Measurements from ENCODE around the gene ANKS1B. TPM values are rescaled to one million over a fixed set of nuclear protein-coding genes. Genes with fewer than 3 reads are reported as not detected.
"Not testable (repeated sequence)": the region's sequence is repeated elsewhere in the genome, so short reads cannot be mapped to it uniquely, and the experiment has no call there.

Gene ANKS1B
- polyA plus RNA-seq, 3 donors = 3.9 to 5.2 (median 4.6) TPM

DNA sequence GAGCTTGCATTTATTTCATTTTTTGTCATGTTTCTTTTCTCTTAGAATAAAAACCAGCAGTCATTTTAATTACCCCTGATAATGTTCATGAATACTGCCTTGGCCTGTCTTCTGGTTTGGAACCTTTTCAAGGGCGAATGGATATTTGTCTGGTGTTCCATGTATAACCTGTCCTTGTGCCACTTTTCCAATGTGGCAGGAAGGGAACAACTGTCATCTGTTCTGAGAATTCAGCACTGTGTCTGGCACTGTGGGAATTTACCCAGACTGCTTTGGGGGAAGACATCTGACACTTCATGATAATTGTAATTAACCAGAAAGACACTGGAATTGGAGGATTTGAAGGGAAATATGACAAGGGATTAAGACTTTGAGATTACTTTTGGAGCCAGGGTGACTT lies 986.8 kb downstream of the ANKS1B start:
- no peak for DNase-seq (ENCODE audit: extremely low read depth in 1 of 11, low read depth in 9 of 11, low spot score in 4 of 11)

DNA sequence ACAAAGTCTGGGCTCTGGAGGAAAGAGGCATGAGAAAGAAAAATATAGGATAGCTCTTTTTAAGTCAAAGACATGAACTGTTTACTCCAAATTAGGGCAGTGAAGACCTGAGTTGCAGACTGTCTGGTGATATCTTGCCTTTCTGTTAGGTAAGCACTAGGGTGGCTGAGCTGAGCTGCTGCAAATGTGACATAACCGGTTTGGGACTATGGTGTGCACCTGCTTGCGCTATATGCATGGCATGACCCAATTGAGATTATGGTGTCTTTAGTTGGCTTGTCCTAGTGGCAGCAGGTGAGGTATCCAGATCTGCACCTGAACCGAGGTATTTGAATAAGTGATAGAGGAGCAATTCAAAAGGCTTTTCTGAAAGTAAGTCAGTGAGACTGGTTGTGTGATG lies 994.1 kb downstream of the ANKS1B start:
- no peak for DNase-seq (ENCODE audit: extremely low read depth in 1 of 11, low read depth in 9 of 11, low spot score in 4 of 11)

DNA sequence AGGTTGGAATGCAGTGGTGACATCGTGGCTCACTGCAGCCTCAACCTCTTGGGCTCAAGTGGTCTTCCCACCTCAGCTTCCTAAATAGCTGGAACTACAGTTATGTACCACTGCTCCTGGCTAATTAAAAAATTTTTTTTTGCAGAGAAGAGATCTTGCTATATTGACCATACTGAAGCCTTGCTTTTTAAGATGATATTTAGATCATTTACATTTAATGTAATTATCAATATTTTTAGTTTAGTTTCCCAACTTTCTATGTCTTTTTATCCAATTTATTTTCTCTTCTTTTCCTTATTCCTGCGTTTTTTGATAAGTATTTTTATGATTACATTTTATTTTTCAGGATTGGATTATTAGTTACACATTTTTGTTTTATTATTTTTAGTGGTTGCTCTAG lies 999.6 kb downstream of the ANKS1B start:
- DNase-seq (ENCODE audit: extremely low read depth in 1 of 11, low read depth in 9 of 11, low spot score in 4 of 11) = no peak

DNA sequence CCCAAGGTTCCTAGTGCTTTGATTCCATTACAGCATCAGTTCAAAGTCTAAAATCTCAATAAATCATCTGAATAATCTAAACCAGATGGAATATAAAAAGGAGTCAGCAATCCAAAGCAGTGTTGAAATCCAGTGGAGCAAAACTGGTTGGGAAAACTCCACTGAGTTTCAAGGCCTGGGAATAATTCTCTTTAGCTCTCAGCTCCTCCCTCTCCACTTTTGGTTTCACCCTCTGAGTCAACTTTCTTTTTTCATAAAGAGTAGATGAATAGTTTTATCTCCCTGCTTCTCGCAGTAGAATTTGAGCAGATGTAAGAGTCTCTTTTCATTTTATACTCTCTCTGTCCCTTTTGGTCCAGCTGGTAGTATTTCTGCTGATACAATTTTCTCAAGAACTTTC lies 1001.1 kb downstream of the ANKS1B start:
- DNase-seq (ENCODE audit: extremely low read depth in 1 of 11, low read depth in 9 of 11, low spot score in 4 of 11) = no peak

DNA sequence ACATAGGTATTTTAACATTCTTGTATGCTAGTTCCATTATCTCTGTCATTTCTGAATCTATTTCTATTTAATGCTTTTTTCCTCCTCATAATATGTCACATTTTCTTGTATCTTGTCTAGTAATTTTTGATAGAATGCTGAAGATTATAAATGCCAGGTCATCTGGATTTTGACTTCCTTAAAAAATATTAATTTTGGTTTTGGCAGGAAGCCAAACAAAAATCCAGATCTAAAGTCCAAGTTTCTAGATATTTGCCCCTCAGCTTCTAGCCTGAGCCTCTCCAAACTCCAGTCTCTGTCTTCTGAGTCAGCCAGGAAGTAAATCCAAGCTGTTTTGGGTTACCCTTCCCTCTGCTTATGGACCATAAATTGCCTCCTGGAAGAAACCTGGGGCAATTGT lies 1004.2 kb downstream of the ANKS1B start:
- DNase-seq (ENCODE audit: extremely low read depth in 1 of 11, low read depth in 9 of 11, low spot score in 4 of 11) = no peak

DNA sequence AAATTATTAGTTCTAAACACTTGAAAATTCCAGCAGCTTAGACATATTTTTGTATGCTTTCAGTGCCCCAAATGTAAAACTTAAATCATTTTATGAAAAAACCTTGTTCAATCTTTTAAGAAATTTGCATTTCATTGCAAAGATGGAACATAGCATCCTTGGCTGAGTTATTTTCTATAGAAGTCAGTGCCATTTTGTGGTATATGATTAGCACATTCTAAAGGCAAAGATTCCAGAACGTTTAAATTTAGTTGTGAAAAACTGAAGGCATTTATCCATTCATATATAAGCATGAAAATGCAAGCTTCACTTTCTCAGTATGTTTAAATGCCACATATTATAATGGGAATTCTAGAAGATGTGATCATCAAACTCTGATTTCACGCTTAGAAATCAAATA lies 1007.5 kb downstream of the ANKS1B start:
- no peak for DNase-seq (ENCODE audit: extremely low read depth in 1 of 11, low read depth in 9 of 11, low spot score in 4 of 11)

DNA sequence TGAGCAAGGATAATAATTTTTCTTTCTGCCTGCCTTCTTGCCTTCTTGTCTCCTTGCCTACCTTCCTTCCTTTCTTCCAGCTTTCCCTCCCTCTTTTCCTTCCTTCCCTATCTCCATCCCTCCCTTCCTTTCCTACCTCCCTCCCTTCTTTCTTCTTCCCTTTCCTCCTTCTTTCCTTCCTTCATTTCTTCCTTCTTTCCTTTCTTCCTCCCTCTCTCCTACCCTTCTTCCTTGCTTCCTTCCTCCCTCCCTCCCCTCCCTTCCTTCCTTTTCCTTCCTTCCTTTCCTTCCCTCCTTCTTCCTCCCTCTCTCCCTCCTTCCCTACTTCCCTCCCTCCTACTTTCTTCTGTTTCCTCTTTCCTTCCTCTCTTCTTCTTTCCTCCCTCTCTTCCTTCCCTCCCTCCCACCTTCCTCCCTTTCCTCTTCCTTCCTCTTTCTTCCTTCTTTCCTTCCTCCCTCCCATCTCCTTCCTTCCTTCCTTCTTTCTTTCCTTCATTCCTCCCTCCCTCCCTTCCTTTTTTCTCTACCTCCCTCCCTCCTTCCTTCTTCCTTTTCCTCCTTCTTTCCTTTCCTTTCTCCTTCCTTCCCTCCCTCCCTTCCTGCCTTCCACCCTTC lies 1009.9 kb downstream of the ANKS1B start:
- no peak for DNase-seq (ENCODE audit: extremely low read depth in 1 of 11, low read depth in 9 of 11, low spot score in 4 of 11)

DNA sequence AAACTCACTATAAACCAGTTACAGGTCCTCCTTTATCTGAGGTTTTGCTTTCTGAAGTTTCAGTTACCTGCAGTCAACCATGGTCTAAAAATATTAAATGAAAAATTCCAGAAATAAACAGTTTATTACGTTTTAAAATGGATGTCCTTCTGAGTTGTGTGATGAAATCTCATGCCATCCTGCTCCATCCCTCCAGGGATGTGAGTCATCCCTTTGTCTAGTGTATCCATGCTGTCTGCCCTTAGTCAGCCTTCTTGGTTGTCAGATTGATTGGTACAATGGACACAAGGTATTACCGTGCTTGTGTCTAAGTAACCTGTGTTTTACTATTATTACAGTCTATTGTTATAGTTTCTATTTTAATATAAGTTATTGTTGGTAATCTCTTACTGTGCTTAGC lies 1011.3 kb downstream of the ANKS1B start:
- DNase-seq (ENCODE audit: extremely low read depth in 1 of 11, low read depth in 9 of 11, low spot score in 4 of 11) = no peak

DNA sequence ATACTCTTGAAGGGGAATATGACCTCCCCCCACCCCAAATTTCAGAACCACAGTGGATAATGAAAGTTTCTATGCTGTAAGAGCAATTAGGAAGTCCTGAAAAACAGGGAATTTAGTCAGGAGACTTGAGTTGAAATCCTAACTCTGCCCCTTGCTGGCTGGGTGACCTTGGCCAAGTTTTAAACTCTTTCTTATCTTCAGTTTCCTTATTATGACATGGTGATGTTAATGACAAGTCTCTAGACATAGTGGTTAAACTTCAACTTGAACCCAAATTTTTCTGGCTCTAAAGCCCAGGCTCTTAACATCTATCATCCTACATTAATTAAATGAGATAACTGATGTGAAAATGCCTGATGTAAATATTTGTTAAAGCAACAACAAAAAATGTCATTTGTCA lies 1013.8 kb downstream of the ANKS1B start:
- DNase-seq (ENCODE audit: extremely low read depth in 1 of 11, low read depth in 9 of 11, low spot score in 4 of 11) = no peak

DNA sequence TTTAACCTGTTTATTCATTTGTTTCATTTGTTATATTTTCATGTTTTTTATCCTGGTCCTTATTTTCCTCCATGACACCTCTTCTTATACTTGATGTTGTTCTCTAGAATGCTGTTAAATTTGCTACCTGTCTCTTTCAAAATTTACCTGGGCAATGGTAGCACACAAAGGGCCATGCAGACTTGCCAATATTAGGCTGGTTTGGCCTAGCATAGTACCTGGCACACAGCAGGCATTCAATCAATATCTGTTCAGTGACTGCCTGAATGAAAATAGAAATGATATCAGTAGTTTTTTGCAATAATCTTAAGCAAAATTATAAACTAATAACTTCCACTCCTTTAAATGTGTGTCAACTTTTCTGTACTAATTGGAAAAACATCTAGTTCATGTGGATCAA lies 1014.5 kb downstream of the ANKS1B start:
- no peak for DNase-seq (ENCODE audit: extremely low read depth in 1 of 11, low read depth in 9 of 11, low spot score in 4 of 11)

DNA sequence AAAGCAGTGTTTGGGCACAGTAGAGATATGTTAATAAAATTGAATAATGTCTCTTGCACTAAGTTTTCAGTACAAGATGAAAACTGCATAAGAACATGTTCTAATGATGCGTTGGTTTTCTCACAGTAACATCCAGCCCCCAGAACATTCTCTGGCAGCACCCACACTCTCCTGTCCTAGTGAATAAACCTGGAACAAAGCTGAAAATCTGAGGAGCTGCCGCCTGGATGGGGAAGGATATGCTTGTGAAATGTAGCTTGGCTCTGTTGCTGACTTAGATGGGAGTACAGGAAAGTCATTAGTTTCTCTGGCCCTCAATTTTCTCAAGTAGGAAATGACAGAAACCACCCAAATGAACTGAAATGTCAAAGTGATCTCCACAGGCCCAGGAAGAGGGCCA lies 1015.8 kb downstream of the ANKS1B start:
- no peak for DNase-seq (ENCODE audit: extremely low read depth in 1 of 11, low read depth in 9 of 11, low spot score in 4 of 11)

DNA sequence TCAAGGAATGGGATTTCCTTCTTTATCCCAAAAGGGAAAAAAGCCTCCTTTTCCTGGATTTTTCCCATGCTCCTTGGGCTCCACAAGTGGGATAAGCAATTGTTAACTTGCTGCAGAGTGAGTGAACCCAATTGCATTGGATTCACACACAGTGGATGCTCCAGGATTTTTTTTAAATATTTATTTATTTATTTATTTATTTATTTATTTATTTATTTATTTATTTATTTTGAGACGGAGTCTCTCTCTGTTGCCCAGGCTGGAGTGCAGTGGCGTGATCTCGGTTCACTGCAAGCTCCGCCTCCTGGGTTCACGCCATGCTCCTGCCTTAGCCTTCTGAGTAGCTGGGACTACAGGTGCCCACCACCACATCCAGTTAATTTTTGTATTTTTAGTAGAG lies 1027.6 kb downstream of the ANKS1B start:
- not testable (repeated sequence) for DNase-seq (ENCODE audit: extremely low read depth in 1 of 11, low read depth in 9 of 11, low spot score in 4 of 11)

DNA sequence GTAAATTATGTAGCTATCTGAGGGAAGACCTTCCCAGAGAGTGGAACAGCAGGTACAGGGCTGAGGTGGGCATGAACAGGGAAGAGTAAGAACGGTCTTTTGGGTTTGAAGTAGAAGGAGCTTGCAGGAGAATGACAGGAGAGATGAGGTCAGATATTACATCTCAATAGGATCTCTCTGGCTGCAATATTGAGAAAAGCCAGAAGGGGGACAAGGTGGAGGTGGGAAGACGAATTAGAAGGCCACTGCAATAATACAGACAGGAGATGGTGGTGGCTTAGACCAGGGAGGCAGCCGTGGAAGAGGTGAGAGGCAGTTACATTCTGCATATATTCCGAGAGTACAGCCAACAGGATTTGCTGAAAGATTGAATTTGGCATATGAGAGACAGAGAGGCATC lies 1029.5 kb downstream of the ANKS1B start:
- no peak for DNase-seq (ENCODE audit: extremely low read depth in 1 of 11, low read depth in 9 of 11, low spot score in 4 of 11)

DNA sequence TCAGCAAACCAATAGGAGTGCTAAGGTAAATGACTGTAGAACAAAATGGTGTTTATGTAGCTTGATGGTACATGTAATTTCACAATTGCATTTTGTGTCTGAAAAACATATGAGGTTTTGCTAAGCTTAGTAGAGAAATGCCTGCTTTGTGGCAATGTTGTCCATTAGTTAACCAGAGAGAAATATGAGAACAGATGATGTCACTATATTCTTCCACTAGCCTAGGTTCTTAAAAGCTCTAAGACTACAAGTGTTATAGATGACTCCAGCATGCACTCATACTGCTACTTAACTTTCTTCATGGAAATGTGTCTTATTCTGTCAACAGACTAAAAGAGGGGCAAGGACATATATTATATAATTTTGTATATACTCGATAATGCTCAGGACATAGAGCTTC lies 1030.2 kb downstream of the ANKS1B start:
- DNase-seq (ENCODE audit: extremely low read depth in 1 of 11, low read depth in 9 of 11, low spot score in 4 of 11) = no peak

DNA sequence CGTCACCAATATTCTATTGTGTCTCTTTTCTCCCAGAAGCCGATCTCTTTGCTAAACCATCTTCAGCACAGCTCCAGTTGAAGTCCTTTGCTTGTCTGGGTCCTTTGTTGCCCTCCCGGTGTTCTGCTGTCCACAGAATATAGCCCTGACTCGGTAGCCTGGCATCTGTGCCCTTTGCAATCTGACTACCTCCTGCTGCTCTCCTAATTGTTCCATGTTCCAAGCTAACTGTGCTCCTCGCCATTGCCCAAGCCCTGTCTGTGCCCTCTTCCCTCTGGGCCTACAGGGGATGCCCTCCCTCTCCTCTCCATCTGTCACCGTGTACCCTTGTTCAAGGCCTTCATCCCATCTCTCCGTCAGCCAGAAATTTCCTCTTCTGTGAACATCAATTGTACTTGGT lies 1033.3 kb downstream of the ANKS1B start:
- DNase-seq (ENCODE audit: extremely low read depth in 1 of 11, low read depth in 9 of 11, low spot score in 4 of 11) = no peak

DNA sequence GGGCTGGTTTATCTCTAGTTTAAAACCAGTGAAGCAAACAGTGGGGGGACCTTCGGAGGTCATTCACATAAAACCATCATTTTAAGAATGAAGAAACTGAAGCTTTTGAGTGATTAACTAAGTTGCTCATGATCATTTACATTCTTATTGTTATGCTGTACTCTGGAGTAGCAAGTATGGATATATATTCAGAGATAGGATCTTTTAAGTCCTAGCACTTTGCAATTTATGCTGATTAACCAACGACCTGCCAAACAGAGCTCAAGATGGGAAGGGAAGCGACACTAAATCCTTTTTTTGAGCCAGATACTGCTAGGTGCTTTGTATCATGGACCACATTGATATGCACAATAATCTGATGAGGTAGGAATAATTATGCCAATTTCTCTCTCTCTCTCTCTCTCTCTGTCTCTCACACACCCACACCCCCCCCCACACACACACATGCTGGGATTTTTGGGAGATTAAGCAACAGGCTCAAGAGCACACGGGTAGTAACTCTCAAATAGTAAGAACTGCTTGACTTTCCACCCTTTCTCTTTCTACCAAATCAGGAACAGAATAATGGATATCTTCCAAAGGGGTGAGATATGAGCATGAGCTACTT lies 1036.3 kb downstream of the ANKS1B start:
- DNase-seq (ENCODE audit: extremely low read depth in 1 of 11, low read depth in 9 of 11, low spot score in 4 of 11) = peak in 1 of 11 donors; percentile 5

DNA sequence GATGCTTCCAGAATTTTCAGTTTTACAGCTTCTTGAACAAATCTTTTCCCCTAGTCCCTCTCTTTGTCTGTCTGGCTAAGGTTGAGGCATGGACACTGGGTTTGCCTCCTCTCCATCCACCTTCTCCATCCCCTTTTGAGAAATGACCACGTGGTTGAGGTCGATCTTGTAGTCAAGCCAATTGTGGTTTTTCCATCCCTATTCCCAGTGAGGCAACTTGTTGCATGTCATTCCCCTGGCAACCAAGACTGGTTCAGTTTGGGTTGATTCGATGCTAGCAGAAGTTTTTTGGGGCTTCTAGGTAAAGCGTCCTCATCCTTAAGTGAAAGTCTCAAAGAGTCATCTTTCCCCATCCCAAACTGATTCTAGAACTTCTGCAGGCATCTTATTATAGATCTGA lies 1038.9 kb downstream of the ANKS1B start:
- DNase-seq (ENCODE audit: extremely low read depth in 1 of 11, low read depth in 9 of 11, low spot score in 4 of 11) = no peak

DNA sequence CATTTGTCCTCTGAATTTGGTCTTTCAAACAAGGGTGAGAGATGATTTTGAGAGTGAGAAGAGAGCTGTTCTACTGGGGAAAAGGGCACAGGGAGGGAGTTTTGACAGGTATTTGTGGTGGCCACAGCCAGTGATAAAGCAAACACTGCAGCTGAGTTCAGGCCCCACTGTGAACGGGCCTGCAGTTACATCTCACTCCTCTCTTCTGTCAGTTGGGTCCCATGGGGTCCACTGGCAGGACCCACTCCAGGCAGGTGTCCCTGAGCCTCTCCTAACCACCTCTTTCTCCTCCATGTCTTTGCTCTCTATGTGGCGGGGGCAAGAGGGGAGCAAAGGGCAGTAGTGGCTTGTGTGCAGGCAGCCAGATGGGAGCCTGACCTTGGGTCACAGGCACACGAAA lies 1044.8 kb downstream of the ANKS1B start:
- DNase-seq (ENCODE audit: extremely low read depth in 1 of 11, low read depth in 9 of 11, low spot score in 4 of 11) = no peak

DNA sequence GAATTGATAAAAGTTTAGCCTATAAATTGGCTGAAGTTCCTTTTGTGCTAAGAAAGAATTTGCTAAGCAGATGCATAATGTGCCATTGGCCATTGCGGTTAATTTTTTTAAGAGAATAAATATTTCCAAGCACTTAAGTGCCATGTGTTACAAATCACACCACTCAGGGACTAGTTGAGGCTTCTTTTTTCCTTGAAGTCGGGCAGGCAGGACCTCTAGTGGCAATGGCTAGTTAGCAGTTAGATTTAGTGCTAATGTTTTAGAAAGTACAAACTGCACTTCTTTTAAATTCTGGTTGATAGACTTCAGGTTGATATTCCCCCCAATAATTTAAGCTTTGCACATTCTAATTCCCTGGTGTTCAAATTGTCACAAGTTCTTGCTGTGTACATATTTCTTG lies 1045.4 kb downstream of the ANKS1B start:
- DNase-seq (ENCODE audit: extremely low read depth in 1 of 11, low read depth in 9 of 11, low spot score in 4 of 11) = no peak

DNA sequence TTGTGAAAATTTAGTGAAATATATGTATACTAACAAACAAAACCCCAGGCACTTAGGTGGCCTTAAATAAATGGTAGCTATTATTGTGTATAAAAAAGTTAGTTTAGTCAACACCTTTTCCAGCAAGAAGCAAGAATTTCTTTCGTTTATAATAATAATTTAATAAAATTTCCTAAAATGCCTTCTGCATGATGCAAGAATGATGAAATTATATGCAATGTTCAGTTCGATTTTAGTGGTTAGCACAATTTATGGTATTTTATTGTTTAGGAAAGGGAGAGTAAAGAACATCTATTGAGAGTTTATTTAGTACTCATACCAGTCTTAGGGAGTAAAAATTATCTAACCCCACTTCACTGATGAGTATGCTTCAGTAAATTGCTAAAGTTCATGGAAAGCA lies 1048.9 kb downstream of the ANKS1B start:
- no peak for DNase-seq (ENCODE audit: extremely low read depth in 1 of 11, low read depth in 9 of 11, low spot score in 4 of 11)

DNA sequence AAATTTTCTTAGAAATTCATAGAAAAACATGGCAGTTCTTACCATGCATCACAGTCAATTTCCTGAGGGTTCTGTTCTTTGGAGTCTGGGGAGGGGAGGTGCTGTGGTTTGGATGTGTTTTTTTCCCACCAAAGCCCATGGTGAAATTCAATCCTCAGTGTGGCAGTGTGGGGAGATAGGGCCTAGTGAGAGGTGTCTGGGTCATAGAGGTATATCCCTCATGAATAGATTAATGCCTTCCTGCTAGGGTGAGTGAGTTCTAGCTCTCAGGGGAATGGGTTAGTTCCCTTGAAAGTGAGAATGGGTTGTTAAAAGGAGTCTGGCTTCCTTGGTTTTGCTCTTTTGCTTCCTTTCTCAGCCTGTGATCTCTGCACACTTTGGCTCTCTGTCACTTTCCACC lies 1061.9 kb downstream of the ANKS1B start:
- no peak for DNase-seq (ENCODE audit: extremely low read depth in 1 of 11, low read depth in 9 of 11, low spot score in 4 of 11)

All from renal cortex interstitium (tissue), 11 donors.